HG03039 (cell line): ENCODE measurements around the gene PCDHB3.
"Not testable (repeated sequence)": the region's sequence is repeated elsewhere in the genome, so short reads cannot be mapped to it uniquely, and the experiment has no call there.

ENCODE experiments used
- ATAC-seq: cut with Tn5 transposase; IDR thresholded peaks from one replicate; pipeline ENCODE4 v1.9.1; 2021; ENCODE audit warnings: mild to moderate bottlenecking, moderate library complexity; ENCODE audit not compliant: unreplicated experiment

The PCDHB3 gene

DNA sequence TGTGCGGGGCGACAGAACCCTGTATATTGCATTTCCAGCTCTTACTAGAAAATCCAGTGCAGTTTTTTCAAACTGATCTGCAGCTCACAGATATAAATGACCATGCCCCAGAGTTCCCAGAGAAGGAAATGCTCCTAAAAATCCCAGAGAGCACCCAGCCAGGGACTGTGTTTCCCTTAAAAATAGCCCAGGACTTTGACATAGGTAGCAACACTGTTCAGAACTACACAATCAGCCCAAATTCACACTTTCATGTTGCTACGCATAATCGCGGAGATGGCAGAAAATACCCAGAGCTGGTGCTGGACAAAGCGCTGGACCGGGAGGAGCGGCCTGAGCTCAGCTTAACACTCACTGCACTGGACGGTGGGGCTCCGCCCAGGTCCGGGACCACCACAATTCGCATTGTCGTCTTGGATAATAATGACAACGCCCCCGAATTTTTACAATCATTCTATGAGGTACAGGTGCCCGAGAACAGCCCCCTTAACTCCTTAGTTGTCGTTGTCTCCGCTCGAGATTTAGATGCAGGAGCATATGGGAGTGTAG, 35.5 kb downstream of the PCDHB3 start:
- no peak for ATAC-seq

DNA sequence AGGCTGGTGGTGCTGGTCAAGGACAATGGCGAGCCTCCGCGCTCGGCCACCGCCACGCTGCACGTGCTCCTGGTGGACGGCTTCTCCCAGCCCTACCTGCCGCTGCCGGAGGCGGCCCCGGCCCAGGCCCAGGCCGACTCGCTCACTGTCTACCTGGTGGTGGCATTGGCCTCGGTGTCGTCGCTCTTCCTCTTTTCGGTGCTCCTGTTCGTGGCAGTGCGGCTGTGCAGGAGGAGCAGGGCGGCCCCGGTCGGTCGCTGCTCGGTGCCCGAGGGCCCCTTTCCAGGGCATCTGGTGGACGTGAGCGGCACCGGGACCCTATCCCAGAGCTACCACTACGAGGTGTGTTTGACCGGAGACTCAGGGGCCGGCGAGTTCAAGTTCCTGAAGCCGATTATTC, 37.1 kb downstream of the PCDHB3 start:
- not testable (repeated sequence) for ATAC-seq

DNA sequence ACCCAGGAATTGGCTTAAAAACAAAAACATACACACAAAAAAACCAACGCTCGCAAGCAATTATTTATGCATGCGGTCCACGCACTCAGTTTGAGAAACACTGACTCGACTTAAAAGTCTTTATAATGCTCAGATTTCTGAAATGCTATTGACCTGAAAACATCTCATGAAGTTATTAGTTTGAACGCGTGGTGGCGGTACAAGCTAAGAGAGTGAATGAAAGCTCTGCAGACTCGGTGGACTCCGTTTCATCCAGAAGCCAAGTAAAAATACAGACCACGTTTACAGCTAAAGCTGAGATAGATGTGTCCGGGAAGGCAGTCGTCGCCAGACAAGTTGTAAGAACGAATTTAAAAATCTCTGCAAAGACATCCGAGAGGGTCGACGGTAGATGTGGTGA, 49.5 kb downstream of the PCDHB3 start, which contains the start of gene PCDHB6:
Gene PCDHB6 (plus strand): TSS at position 246 of the 400 bp plus-strand sequence. CDS start 201 bp downstream, outside the sequence.
- no peak for ATAC-seq

DNA sequence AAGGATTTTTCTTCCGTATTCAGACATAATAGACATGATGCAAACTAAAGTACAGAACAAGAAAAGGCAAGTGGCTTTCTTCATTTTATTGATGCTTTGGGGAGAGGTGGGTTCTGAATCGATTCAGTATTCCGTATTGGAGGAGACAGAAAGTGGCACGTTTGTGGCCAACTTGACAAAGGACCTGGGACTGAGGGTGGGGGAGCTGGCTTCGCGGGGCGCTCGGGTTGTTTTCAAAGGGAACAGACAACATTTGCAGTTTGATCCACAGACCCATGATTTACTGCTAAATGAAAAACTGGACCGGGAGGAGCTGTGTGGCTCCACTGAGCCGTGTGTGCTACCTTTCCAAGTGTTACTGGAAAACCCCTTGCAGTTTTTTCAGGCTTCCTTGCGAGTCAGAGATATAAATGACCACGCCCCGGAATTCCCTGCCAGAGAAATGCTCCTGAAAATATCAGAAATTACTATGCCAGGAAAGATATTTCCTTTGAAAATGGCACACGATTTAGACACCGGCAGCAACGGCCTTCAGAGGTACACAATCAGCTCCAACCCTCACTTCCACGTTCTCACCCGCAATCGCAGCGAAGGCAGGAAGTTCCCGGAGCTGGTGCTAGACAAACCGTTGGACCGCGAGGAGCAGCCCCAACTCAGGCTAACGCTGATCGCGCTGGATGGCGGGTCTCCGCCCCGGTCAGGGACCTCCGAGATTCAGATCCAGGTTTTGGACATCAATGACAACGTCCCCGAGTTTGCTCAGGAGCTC, 50.1 kb downstream of the PCDHB3 start:
- no peak for ATAC-seq

DNA sequence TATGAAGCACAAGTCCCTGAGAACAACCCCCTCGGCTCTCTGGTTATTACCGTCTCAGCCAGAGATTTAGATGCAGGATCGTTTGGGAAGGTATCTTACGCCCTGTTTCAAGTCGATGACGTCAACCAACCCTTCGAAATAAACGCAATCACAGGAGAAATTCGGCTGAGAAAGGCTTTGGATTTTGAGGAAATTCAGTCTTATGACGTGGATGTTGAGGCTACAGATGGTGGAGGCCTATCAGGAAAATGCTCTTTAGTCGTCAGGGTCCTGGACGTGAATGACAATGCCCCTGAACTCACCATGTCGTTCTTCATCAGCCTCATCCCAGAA, 50.7 kb downstream of the PCDHB3 start:
- ATAC-seq: no peak

DNA sequence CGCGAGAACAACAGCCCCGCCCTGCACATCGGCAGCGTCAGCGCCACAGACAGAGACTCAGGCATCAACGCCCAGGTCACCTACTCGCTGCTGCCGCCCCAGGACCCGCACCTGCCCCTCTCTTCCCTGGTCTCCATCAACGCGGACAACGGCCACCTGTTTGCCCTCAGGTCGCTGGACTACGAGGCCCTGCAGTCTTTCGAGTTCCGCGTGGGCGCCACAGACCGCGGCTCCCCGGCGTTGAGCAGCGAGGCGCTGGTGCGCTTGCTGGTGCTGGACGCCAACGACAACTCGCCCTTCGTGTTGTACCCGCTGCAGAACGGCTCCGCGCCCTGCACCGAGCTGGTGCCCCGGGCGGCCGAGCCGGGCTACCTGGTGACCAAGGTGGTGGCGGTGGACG, 51.4 kb downstream of the PCDHB3 start:
- ATAC-seq: not testable (repeated sequence)

DNA sequence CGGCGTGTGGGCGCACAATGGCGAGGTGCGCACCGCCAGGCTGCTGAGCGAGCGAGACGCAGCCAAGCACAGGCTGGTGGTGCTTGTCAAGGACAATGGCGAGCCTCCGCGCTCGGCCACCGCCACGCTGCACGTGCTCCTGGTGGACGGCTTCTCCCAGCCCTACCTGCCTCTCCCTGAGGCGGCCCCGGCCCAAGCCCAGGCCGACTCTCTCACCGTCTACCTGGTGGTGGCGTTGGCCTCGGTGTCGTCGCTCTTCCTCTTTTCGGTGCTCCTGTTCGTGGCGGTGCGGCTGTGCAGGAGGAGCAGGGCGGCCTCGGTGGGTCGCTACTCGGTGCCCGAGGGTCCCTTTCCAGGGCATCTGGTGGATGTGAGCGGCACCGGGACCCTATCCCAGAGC, 51.8 kb downstream of the PCDHB3 start:
- ATAC-seq: not testable (repeated sequence)
